Measurements from ENCODE around the gene RELL1.

DNA sequence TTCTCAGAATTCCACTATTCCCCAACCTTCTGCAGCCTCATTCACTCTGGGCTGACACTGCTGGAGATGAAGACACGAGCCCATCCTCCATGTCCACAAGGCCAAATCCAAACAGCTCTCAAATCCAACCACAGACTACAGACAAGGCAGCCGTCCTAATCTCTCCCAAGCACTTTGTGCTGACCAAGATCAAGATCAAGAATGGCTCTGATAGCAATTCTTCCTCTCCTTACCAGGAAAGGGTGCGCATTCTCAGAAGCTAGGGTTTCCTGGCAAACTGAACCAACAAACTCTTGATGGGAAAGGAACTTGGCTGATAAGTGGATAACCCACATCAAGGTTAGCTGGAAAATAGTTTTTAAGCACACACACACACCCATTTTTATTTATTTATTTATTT is 26.5 kb downstream of the RELL1 start:
- no peak for TF ChIP-seq POLR2A (IDR thresholded peaks at IDR 0.05; ENCODE audit: low read depth, low read length)
- TF ChIP-seq POLR2AphosphoS5 (IDR thresholded peaks at IDR 0.05; ENCODE audit: low read depth, low read length), result no peak

All from GM12892 (cell line).